GM12892 (cell line): Measurements from ENCODE around the gene NARS2.

ENCODE experiments used
- POLR2A ChIP-seq: IDR thresholded peaks from 2 replicates; pipeline ENCODE4 v1.6.1; 2011; ENCODE audit warnings: low read depth, low read length, control low read depth
- POLR2AphosphoS5 ChIP-seq: IDR thresholded peaks from 2 replicates; pipeline ENCODE4 v1.6.1; 2011; ENCODE audit warnings: low read depth, low read length, control low read depth
- TAF1 ChIP-seq: IDR thresholded peaks from 2 replicates; pipeline ENCODE4 v1.6.1; 2011; ENCODE audit warnings: low read depth, mild to moderate bottlenecking, control low read depth, low read length, borderline replicate concordance

GRCh38 chr11:78405805-78406204 lies 168.9 kb downstream of the NARS2 start:
- TF ChIP-seq POLR2A, result no peak
- no peak for TF ChIP-seq TAF1
- TF ChIP-seq POLR2AphosphoS5, result no peak
